PC-9 (cell line): ENCODE data around the gene TECTA. TPM values are rescaled to one million over a fixed set of nuclear protein-coding genes. Genes with fewer than 3 reads are reported as not detected.

Experiments used
- BruUV-seq: library from RNA; stranded (reverse); fragments of 400-500 nt; replicated peaks from 2 replicates; lab custom pipeline; 2021; lab: Mats Ljungman, UMichigan
- CTCF ChIA-PET: fragments of 300-600 bp; sonication (Branson Sonifier 250); formaldehyde crosslinking; loops from one replicate; lab custom pipeline; 2022; ENCODE audit warnings: antibody characterized with exemption; lab: Charles Lee
- POLR2A ChIA-PET: fragments of 300-600 bp; sonication (Branson Sonifier 250); formaldehyde crosslinking; loops from one replicate; lab custom pipeline; 2022; ENCODE audit warnings: antibody characterized with exemption; ENCODE audit not compliant: unreplicated experiment; lab: Charles Lee
- DNase-seq, 2 experiments: peaks; one replicate each; pipeline versions ENCODE4 v3.0.0 to v3.0.0-alpha.2; 2015 to 2022; ENCODE audit warnings: mixed read lengths in 1 of 2
- H2AFZ ChIP-seq: fragments of 200-600 bp; sonication (generic); 2 replicates; pipeline ENCODE4 v1.8.1; 2017; ENCODE audit warnings: antibody characterized with exemption
- H3F3A ChIP-seq: fragments of 200-600 bp; sonication (generic); 2 replicates; pipeline ENCODE4 v1.8.1; 2017; ENCODE audit warnings: antibody characterized with exemption, mild to moderate bottlenecking, low read depth; ENCODE audit not compliant: insufficient read depth
- H3K27ac ChIP-seq: fragments of 200-600 bp; sonication (generic); 2 replicates; pipeline ENCODE4 v1.6.1; 2016; ENCODE audit warnings: mixed run types
- H3K27me3 ChIP-seq: fragments of 200-600 bp; sonication (generic); 2 replicates; pipeline ENCODE4 v1.6.1; 2016; ENCODE audit warnings: low read depth, mixed run types; ENCODE audit not compliant: insufficient read depth
- H3K36me3 ChIP-seq: fragments of 200-600 bp; sonication (generic); 2 replicates; pipeline ENCODE4 v1.6.1; 2016; ENCODE audit warnings: low read depth, mixed run types
- H3K4me1 ChIP-seq: fragments of 200-600 bp; sonication (generic); replicated peaks from 2 replicates; pipeline ENCODE4 v1.6.1; 2016; ENCODE audit warnings: mixed run types; ENCODE audit not compliant: insufficient read depth
- H3K4me2 ChIP-seq: fragments of 200-600 bp; sonication (generic); 2 replicates; pipeline ENCODE4 v1.6.1; 2017; ENCODE audit warnings: mixed run types
- H3K4me3 ChIP-seq: fragments of 200-600 bp; sonication (generic); 2 replicates; pipeline ENCODE4 v1.6.1; 2016; ENCODE audit warnings: mixed run types
- H3K79me2 ChIP-seq: fragments of 200-600 bp; sonication (generic); 2 replicates; pipeline ENCODE4 v1.6.1; 2017; ENCODE audit warnings: low read depth, mixed run types
- H3K9me2 ChIP-seq: fragments of 200-600 bp; sonication (generic); 2 replicates; pipeline ENCODE4 v1.8.1; 2017; ENCODE audit warnings: mild to moderate bottlenecking; ENCODE audit not compliant: insufficient read depth
- H3K9me3 ChIP-seq: fragments of 200-600 bp; sonication (generic); 2 replicates; pipeline ENCODE4 v1.8.1; 2016; ENCODE audit warnings: low read depth; ENCODE audit not compliant: insufficient read depth
- H4K20me1 ChIP-seq: fragments of 200-600 bp; sonication (generic); 2 replicates; pipeline ENCODE4 v1.8.1; 2017; ENCODE audit not compliant: insufficient read depth
- EZH2 ChIP-seq: fragments of 200-600 bp; sonication (generic); IDR thresholded peaks from 2 replicates; pipeline ENCODE4 v1.8.0; 2017; ENCODE audit warnings: antibody characterized with exemption, low read depth
- intact Hi-C: fragments of 100-400 bp; cut with micrococcal nuclease; formaldehyde crosslinking; loops from one replicate; pipeline ENCODE4 v1.10.0; 2022; ENCODE audit not compliant: unreplicated experiment
- total RNA-seq: library from RNA; stranded (reverse); gene quantifications from 2 replicates; pipeline ENCODE4 v1.2.3, GENCODE V29; 2021
- TF ChIP-seq, protein P1 (sequence below): fragments of 200-600 bp; sonication (generic); conservative IDR thresholded peaks from 2 replicates; pipeline ENCODE4 v1.6.1; 2017; ENCODE audit warnings: mixed run types, antibody characterized with exemption, mild to moderate bottlenecking, moderate library complexity

Gene TECTA
- total RNA-seq, 1 experiment from 2014 or later, result 0.04 TPM

DNA sequence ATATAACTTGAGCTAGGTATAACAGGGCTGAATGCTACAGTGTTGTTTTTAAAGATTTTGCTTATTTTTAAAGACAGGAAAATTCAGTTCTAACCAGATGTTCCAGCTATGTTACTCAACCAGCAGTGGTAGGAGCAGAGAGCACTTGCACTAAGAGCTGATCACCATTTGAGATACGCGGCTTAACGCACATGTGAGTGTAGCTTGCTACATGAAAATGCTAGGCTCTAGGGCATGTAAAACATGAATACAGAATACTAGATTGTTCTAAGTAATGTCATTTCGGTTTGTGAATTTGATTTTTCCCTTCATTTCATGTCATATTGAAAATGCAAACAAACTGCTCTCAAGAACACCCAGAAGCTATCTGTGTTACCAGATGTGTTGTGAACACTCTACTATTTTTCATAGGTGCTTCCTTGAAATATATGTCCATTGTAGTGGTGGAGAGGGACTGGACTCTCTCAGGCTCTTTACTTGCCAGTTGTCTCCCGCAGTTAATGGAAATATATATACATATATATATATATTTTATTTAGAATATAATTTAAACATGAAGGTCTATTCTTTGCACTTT is 10.8 kb upstream of the TECTA start:
- no peak overlapping the region for H3K4me3 ChIP-seq
- H4K20me1 ChIP-seq, result no peaks in the 10 kb centered on the region
- ChIA-PET CTCF (no interaction called here), POLR2A (no interaction called here)
- no peak overlapping the region for H3K27ac ChIP-seq
- no peak for DNase-seq
- no peak for TF ChIP-seq EZH2
- TF ChIP-seq, protein P1, sequence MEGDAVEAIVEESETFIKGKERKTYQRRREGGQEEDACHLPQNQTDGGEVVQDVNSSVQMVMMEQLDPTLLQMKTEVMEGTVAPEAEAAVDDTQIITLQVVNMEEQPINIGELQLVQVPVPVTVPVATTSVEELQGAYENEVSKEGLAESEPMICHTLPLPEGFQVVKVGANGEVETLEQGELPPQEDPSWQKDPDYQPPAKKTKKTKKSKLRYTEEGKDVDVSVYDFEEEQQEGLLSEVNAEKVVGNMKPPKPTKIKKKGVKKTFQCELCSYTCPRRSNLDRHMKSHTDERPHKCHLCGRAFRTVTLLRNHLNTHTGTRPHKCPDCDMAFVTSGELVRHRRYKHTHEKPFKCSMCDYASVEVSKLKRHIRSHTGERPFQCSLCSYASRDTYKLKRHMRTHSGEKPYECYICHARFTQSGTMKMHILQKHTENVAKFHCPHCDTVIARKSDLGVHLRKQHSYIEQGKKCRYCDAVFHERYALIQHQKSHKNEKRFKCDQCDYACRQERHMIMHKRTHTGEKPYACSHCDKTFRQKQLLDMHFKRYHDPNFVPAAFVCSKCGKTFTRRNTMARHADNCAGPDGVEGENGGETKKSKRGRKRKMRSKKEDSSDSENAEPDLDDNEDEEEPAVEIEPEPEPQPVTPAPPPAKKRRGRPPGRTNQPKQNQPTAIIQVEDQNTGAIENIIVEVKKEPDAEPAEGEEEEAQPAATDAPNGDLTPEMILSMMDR, result no peak
- H3K4me1 ChIP-seq, result no peaks in the 10 kb centered on the region
- H3K27me3 ChIP-seq, result 0 out of 2 replicates have a peak, but pooled peaks cover 4% of the 10 kb centered on the region
- H2AFZ ChIP-seq, result no peak overlapping the region
- no TSS peak for BruUV-seq
- no peaks in the 10 kb centered on the region for H3K36me3 ChIP-seq
- no peaks in the 10 kb centered on the region; the same call in 1 of the 2 replicates for H3F3A ChIP-seq
- H3K9me2 ChIP-seq, result no peaks in the 10 kb centered on the region
- H3K79me2 ChIP-seq, result no peaks in the 10 kb centered on the region
- H3K9me3 ChIP-seq, result no peaks in the 10 kb centered on the region
- no peak overlapping the region for H3K4me2 ChIP-seq
- intact Hi-C loops, result no loop called here

GRCh38 chr11:121091492-121092152 is 9.4 kb upstream of the TECTA start:
- H3K4me2 ChIP-seq, result no peak overlapping the region
- BruUV-seq, result no TSS peak
- no peaks in the 10 kb centered on the region for H3K9me3 ChIP-seq
- H3K9me2 ChIP-seq, result no peaks in the 10 kb centered on the region
- no peaks in the 10 kb centered on the region for H3K79me2 ChIP-seq
- no peak overlapping the region for H3K4me3 ChIP-seq
- DNase-seq, result no peak
- TF ChIP-seq, protein P1, result no peak
- no peak for TF ChIP-seq EZH2
- H3K27ac ChIP-seq, result no peak overlapping the region
- intact Hi-C loops, result no loop called here
- no peaks in the 10 kb centered on the region for H3K36me3 ChIP-seq
- H3K4me1 ChIP-seq, result no peaks in the 10 kb centered on the region
- H3K27me3 ChIP-seq, result peaks cover 11% of the 10 kb centered on the region; the same call in 1 of the 2 replicates
- H4K20me1 ChIP-seq, result no peaks in the 10 kb centered on the region
- no peak overlapping the region for H2AFZ ChIP-seq
- CTCF ChIA-PET, result no interaction called here
- no peaks in the 10 kb centered on the region; the same call in 1 of the 2 replicates for H3F3A ChIP-seq
- POLR2A ChIA-PET, result no interaction called here

DNA sequence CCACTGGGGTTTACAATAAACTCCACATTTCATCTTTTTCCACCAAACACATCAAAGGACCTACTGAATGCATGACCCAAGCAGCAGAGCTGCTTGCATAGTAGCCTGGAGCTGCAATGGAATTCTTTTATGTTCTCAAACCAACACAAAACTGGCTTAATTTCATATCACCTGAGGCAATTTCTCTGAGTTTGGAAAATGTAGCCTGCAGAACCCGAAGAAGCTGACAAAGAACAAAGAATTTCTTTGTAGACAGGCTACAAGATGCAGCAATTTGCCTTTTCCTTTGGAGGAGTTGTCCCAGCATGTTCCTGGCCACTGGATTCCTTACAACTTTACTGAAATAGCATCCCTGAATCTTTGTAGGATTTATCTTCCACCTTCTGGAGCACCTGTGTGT is 5.5 kb upstream of the TECTA start:
- Histone ChIP-seq H3K27me3 (peaks cover 35% of the 10 kb centered on the region), H3K36me3 (no peaks in the 10 kb centered on the region), H2AFZ (no peak overlapping the region), H3K79me2 (no peaks in the 10 kb centered on the region), H3K4me1 (no peaks in the 10 kb centered on the region), H4K20me1 (no peaks in the 10 kb centered on the region), H3K4me2 (no peak overlapping the region), H3K9me3 (no peaks in the 10 kb centered on the region), H3K4me3 (no peak overlapping the region), H3K27ac (no peak overlapping the region), H3K9me2 (no peaks in the 10 kb centered on the region), H3F3A (no peaks in the 10 kb centered on the region)
- CTCF ChIA-PET, result no interaction called here
- intact Hi-C loops, result no loop called here
- POLR2A ChIA-PET, result no interaction called here
- DNase-seq, result no peak
- no TSS peak for BruUV-seq
- no peak for TF ChIP-seq EZH2
- TF ChIP-seq, protein P1, result no peak
